ENCODE measurements around the gene CHP1. TPM values are rescaled to one million over a fixed set of nuclear protein-coding genes. Genes with fewer than 3 reads are reported as not detected.
A peak's percentile ranks its signal among the peaks of the same experiment; 100 is the strongest.
"Not testable (repeated sequence)": the region's sequence is repeated elsewhere in the genome, so short reads cannot be mapped to it uniquely, and the experiment has no call there.

Gene CHP1
- 107 and 141 TPM in 2 replicates for total RNA-seq (2014; rRNA removed; shearing (Covaris generic))

DNA sequence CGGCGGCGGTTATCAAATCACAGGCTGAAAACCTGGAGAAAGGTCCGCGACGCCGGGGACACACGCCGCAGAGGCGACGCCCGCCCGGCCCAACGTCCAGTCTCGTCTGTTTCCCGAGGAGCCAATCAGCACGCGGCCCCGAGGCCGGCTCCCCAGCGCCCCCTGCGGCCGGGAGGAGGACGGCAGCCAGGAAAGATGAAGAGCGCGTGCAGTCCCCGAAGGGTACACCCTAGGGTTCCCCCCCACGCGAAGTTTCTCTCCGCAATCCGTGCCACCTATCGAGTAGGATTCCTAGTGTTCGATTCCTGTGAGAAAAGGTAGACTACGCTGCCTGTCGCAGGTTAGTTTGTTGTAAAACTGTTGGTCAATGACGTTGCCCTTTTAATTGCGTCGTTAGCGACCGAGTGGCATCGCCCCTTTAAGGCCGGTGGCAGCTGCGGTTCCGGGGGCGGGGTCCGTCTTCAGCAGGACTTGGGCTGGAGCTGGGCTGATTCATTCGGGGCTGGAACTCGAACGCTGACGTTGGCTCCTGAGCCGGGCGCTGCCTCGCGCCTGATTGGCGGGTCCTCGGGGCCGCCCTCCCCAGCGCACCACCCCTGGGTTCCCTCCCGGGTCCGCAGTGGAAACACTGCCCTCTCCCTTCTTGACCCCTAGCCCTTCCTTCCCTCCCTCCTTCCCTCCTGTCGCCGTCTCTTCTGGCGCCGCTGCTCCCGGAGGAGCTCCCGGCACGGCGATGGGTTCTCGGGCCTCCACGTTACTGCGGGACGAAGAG is at the start of gene CHP1, which contains the start of gene EXD1:
Gene CHP1, plus strand, starts transcription at position 619 of the 772 bp plus-strand sequence. Its CDS starts 115 bp downstream, at position 734.
Gene EXD1, minus strand, starts transcription at position 108 of the 772 bp plus-strand sequence. CDS start 4,182 bp downstream, outside the sequence.
- peak; percentile 97 for DNase-seq (ENCODE audit: low spot score)
- in situ Hi-C loops (cut with HindIII; ENCODE audit: low sequenced_read_pairs) = no loop called here

- in situ Hi-C loops (cut with HindIII; ENCODE audit: low sequenced_read_pairs) = no loop called here
- no peak for DNase-seq (ENCODE audit: low spot score)
Observed at GRCh38 chr15:41182266-41182665, 48.8 kb upstream of the CHP1 start.

DNA sequence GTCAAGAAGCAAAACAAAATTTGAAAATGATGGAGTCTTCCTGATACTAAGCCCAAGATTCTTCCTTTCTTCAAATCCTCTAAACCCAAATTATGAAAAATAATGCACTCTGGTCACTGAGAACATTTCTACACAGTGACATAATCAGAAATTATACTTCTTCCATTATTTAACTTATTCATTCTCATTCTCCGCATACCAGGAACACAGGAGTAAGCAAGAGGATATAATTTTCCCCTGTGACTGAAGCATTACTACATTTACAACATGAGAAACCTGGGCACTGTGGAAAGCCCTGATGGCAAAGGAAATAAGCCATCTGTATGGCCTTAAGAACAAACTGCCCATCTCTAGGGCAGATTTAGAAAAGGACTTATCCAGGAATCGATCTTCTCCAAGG is 47.5 kb upstream of the CHP1 start:
- no peak for DNase-seq (ENCODE audit: low spot score)
- in situ Hi-C loops (cut with HindIII; ENCODE audit: low sequenced_read_pairs) = no loop called here

GRCh38 chr15:41194444-41194843 is 36.6 kb upstream of the CHP1 start:
- DNase-seq (ENCODE audit: low spot score) = no peak
- in situ Hi-C loops (cut with HindIII; ENCODE audit: low sequenced_read_pairs) = no loop called here

GRCh38 chr15:41199470-41199869 is 31.6 kb upstream of the CHP1 start:
- in situ Hi-C loops (cut with HindIII; ENCODE audit: low sequenced_read_pairs) = no loop called here
- DNase-seq (ENCODE audit: low spot score) = no peak

DNA sequence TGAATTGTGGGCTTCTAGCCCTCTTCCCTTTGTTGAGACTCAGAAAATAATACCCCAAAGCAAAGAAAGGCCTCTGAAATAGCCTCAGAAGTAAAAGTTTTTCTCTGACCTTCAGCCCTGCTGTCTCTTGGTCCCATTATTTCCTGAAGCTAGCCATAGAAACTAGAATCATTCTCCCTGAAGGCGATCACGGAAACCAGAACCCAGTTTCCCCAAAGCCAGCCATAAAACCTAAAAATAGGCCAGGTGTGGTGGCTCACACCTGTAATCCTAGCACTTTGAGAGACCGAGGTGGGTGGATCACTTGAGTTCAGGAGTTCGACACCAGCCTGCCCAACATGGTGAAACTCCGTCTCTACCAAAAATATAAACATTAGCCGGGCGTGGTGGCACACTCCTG is 27.7 kb upstream of the CHP1 start:
- in situ Hi-C loops (cut with HindIII; ENCODE audit: low sequenced_read_pairs) = no loop called here
- no peak for DNase-seq (ENCODE audit: low spot score)

DNA sequence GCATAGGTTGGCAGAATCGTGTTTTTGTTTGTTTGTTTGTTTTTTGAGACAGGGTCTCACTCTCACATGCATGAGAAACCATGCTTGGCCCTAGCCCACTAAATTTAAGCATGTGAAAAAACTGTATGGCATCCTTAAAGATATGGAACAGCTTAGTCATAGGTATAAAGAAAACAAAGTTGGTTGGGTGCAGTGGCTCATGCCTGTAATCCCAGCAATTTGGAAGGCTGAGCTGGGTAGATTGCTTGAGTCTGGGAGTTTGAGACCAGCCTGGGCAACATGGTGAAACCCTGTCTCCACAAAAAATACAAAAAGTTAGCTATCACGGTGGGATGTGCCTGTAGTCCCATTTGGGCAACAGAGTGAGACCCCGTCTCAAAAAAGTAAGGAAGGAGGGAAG is 25.8 kb upstream of the CHP1 start:
- in situ Hi-C loops (cut with HindIII; ENCODE audit: low sequenced_read_pairs) = no loop called here
- no peak for DNase-seq (ENCODE audit: low spot score)

DNA sequence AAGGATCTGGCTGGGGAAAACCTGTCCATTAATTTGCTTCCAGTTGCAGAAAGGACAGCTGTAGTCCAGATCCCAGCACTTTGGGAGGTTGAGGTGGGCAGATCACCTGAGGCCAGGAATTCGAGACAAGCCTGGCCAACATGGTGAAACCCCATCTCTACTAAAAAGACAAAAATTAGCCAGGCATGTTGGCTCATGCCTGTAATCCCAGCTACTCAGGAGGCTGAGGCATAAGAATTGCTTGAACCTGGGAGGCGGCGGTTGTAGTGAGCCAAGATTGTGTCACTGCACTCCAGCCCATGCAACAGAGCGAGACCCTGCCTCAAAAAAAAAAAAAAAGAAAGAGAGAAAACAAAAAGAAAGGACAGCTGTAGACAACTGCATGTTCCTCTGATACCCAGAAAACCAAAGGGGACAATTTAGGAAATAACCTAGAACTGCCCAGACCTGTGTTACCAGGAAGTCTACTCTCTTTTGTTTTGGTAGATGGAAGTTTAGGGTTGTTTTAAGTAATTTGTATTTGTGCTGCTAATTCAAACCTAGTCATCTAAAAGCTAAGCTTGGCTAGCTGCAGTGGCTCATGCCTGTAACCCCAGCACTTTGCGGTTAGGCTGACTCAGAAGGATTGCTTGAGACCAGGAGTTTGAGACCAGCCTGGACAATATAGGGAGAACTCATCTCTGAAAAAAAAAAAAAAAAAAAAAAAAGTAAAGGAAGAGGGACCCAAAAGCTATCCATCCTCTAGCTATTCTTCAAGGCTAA is 23.2 kb upstream of the CHP1 start:
- in situ Hi-C loops (cut with HindIII; ENCODE audit: low sequenced_read_pairs) = no loop called here
- no peak for DNase-seq (ENCODE audit: low spot score)

- no peak for DNase-seq (ENCODE audit: low spot score)
Observed at GRCh38 chr15:41215708-41216107, 15.4 kb upstream of the CHP1 start.

GRCh38 chr15:41218851-41219250 is 12.2 kb upstream of the CHP1 start:
- in situ Hi-C loops (cut with HindIII; ENCODE audit: low sequenced_read_pairs) = no loop called here
- DNase-seq (ENCODE audit: low spot score) = no peak

More at GRCh38 chr15:41215708-41216107, 15.4 kb upstream of the CHP1 start:
- in situ Hi-C loops (cut with HindIII; ENCODE audit: low sequenced_read_pairs) = no loop called here

- in situ Hi-C loops (cut with HindIII; ENCODE audit: low sequenced_read_pairs) = no loop called here
- no peak for DNase-seq (ENCODE audit: low spot score)
Observed at GRCh38 chr15:41219381-41219780, 11.7 kb upstream of the CHP1 start.

GRCh38 chr15:41230345-41230649 is 771 bp upstream of the CHP1 start:
- no peak for DNase-seq (ENCODE audit: low spot score)
- in situ Hi-C loops (cut with HindIII; ENCODE audit: low sequenced_read_pairs) = no loop called here

- DNase-seq (ENCODE audit: low spot score) = peak; percentile 30
- in situ Hi-C loops (cut with HindIII; ENCODE audit: low sequenced_read_pairs) = no loop called here
Observed at GRCh38 chr15:41231422-41232226, 556 bp downstream of the CHP1 start.

DNA sequence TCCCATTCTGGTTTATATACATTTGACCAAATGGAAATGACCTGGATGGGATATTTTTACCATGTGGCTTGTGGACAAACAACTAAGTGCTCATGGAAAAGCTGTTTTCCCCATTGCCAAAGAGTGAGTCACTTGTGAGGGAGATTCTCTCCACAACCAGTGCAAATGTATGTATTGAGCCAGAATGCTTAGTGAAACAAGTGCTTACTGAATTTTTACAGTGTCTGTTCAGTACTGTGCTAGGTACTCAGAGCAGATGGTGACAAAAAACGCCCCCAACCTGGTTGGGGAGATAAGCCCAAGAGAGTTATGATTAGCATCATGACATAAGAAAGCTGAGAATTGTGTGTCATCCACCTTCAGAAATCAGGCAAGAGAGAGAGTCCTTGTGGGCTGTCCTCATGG is 2.3 kb downstream of the CHP1 start:
- DNase-seq (ENCODE audit: low spot score) = no peak
- in situ Hi-C loops (cut with HindIII; ENCODE audit: low sequenced_read_pairs) = no loop called here

GRCh38 chr15:41235228-41235627 is 4.2 kb downstream of the CHP1 start:
- DNase-seq (ENCODE audit: low spot score); in situ Hi-C loops (cut with HindIII; ENCODE audit: low sequenced_read_pairs): not testable (repeated sequence)

- no peak for DNase-seq (ENCODE audit: low spot score)
- in situ Hi-C loops (cut with HindIII; ENCODE audit: low sequenced_read_pairs) = no loop called here
Observed at GRCh38 chr15:41235929-41236328, 4.9 kb downstream of the CHP1 start.

- DNase-seq (ENCODE audit: low spot score) = no peak
- in situ Hi-C loops (cut with HindIII; ENCODE audit: low sequenced_read_pairs) = no loop called here
Observed at GRCh38 chr15:41238100-41238499, 7.0 kb downstream of the CHP1 start.

GRCh38 chr15:41241221-41241964 is 10.3 kb downstream of the CHP1 start:
- in situ Hi-C loops (cut with HindIII; ENCODE audit: low sequenced_read_pairs) = no loop called here
- peak; percentile 28 for DNase-seq (ENCODE audit: low spot score)

DNA sequence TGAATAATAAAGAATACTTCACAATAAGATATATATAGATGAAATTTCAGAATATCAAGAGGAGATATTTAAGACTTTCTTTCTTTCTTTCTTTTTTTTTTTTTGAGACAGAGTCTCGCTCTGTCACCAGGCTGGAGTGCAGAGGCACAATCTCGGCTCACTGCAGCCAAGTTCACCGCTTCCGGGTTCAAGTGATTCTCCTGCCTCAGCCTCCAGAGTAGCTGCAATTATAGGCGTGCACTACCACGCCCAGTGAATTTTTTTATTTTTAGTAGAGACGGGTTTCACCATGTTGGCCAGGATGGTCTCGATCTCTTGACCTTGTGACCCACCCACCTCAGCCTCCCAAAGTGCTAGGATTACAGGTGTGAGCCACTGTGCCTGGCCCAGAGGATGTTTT is 19.7 kb downstream of the CHP1 start:
- in situ Hi-C loops (cut with HindIII; ENCODE audit: low sequenced_read_pairs) = not testable (repeated sequence)

More for the DNA sequence above, 19.7 kb downstream of the CHP1 start:
- DNase-seq (ENCODE audit: low spot score) = not testable (repeated sequence)
